Measurements from ENCODE around the gene SDSL.
A peak's percentile ranks its signal among the peaks of the same experiment; 100 is the strongest.

The SDSL gene, protein sequence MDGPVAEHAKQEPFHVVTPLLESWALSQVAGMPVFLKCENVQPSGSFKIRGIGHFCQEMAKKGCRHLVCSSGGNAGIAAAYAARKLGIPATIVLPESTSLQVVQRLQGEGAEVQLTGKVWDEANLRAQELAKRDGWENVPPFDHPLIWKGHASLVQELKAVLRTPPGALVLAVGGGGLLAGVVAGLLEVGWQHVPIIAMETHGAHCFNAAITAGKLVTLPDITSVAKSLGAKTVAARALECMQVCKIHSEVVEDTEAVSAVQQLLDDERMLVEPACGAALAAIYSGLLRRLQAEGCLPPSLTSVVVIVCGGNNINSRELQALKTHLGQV

DNA sequence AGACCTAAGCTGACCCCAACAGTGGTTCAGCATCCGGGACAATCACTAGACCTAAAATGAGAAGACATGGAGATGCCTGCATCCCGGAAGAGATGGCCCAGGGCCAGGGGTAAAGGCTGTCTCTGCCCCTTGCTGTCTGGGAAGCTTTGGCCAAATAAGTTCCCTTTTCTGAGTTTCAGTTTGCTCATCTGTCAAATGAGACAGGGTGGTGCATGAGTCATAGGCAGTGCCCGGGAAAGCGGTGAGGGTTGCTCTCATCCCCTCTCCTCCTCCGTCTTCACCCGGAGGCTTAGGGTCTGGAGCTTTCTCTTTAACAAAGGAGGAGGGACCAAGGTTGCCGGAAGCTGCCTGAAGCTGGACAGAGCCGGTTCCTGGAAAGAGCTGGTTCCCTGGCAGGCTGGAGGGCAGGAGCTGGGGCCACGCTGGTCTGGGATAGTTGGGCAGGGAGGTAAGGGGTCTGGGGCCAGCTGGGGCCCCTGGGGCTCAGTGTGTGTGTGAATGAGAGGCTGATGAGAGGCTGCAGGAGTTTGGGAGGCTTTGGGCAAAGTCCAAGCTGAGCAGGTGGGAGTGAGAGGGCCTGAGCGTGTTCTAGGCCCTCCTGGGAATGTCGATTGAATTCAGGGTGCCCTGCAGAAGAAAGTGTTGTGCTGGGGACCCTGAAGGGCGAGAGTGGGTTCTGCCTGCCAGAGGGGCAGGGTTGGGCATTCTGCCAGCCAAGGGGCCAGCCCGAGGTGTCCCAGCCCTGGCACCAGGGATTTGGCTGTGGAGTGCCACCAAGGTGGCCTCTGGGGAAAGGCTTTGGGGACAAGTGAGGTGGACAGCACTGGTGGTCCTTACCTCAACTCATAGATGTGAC, at the start of gene SDSL:
Gene SDSL, plus strand, starts transcription at position 351 of the 856 bp plus-strand sequence. CDS start 5,603 bp downstream, outside the sequence.
- peak; percentile 75 for DNase-seq (ENCODE audit: low spot score)

DNA sequence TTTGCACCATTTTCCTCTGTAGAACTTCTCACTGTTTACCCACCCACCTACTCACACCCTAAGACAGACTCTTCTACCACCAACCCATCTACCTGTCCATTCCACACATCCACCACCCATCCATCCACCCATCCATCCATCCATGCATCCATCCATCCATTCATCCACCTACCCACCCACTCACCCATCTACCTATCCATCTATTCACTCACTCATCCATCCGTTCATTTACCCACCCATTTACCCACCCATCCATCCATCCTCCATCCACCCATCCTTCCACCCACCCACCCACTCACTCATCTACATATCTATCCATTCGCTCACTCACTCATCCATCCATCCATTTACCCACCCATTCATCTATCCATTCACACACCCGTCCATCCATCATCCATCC, 48.7 kb upstream of the SDSL start:
- no peak for DNase-seq (ENCODE audit: low spot score)

- peak; percentile 62 for DNase-seq (ENCODE audit: low spot score)
Measured at GRCh38 chr12:113373969-113374368, 48.2 kb upstream of the SDSL start.

DNA sequence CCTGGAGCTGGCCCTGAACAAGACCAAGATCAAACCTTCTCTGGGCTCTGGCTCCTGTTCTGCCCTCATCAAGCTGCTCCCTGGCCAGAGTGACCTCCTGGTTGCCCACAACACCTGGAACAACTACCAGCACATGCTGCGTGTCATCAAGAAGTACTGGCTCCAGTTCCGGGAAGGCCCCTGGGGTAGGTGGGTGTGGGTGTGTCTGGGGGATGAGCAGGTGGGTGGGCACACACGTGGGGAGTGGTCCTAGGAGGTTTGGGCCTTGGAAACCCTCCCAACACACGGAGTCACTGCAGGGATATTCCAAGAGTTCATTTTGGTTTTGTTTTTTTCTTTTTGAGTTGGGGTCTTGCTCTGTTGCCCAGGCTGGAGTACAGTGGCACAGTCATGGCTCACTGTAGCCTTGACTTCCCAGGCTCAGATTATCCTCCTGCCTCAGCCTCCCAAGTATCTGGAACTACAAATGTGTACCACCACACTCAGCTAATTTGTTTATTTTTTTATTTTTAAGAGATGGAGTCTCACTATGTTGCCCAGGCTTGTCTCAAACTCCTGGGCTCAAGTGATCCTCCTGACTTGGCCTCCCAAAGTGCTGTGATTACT, 47.3 kb upstream of the SDSL start:
- no peak for DNase-seq (ENCODE audit: low spot score)

GRCh38 chr12:113378291-113378690, 43.9 kb upstream of the SDSL start:
- DNase-seq (ENCODE audit: low spot score) = no peak

DNA sequence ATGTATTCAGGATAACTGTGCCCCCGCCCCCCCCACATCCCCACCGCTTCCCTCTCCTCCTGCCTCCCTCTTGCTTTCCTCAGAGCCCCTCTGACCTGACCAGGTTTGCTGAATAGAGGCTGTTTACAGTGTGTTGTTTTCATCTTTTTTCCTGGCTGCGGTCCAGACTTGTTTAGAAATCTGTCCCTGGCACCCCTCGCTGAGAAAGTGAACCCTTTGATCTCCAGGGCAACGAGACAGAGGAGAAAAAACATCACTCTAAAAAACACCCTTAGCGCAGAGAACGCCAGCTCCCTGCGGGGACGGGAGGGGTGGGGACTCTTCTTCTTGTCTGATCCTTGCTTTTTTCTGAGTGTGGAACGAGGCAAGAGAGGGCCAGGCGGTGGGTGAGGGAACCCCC, 41.0 kb upstream of the SDSL start:
- DNase-seq (ENCODE audit: low spot score) = no peak

- DNase-seq (ENCODE audit: low spot score) = no peak
Measured at GRCh38 chr12:113382206-113382605, 40.0 kb upstream of the SDSL start.

DNA sequence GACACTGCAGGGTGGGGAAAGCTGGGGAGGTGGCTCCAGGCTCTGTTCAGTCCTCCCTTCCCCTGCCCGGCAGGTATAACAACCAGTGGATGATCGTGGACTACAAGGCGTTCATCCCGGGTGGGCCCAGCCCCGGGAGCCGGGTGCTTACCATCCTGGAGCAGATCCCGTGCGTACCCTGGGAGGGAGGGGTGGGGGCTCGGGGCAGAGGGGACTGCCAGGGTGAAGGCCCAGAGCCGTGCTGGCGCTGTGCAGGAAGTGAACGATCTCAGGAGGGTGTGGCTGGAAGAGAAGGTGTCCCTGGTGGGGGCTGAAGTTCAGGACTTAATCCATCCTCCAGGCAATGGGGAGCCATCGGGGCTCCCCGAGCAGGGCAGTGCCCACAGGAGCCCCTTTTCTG, 37.4 kb upstream of the SDSL start:
- DNase-seq (ENCODE audit: low spot score) = no peak

- no peak for DNase-seq (ENCODE audit: low spot score)
Measured at GRCh38 chr12:113385282-113385882, 36.8 kb upstream of the SDSL start.

- no peak for DNase-seq (ENCODE audit: low spot score)
Measured at GRCh38 chr12:113386866-113387566, 35.2 kb upstream of the SDSL start.

DNA sequence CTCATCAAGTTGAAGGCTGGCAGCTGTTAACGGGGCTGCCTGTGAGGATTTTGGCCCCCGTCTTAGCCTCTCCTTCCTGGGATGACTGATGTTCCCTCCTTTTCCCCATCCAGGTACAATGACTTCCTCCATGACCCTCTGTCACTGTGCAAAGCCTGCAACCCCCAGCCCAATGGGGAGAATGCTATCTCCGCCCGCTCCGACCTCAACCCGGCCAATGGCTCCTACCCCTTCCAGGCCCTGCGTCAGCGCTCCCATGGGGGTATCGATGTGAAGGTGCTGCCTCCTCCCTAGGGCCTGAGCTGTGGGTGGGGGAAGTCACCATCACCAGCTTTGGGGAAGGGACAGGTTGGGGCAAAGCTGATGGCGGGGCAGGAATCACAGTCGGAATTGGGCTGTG, 34.5 kb upstream of the SDSL start:
- no peak for DNase-seq (ENCODE audit: low spot score)

DNA sequence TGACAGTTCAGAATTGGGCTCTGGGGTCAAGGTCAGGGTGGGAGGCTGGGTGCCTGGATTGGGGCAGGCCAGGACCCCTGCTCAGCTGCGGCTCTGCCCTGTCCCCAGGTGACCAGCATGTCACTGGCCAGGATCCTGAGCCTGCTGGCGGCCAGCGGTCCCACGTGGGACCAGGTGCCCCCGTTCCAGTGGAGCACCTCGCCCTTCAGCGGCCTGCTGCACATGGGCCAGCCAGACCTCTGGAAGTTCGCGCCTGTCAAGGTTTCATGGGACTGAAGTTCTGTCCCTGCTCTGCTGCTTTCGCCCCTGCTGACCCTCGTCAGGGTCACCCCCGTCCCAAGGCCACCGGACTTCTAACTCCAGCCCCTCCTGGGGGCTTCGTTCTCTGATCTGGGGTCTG, 33.8 kb upstream of the SDSL start:
- no peak for DNase-seq (ENCODE audit: low spot score)

- no peak for DNase-seq (ENCODE audit: low spot score)
Measured at GRCh38 chr12:113390064-113391043, 31.8 kb upstream of the SDSL start.

- DNase-seq (ENCODE audit: low spot score) = no peak
Measured at GRCh38 chr12:113391145-113391544, 31.0 kb upstream of the SDSL start.

GRCh38 chr12:113391650-113392337, 30.4 kb upstream of the SDSL start:
- no peak for DNase-seq (ENCODE audit: low spot score)

GRCh38 chr12:113392520-113392919, 29.7 kb upstream of the SDSL start:
- DNase-seq (ENCODE audit: low spot score) = no peak

DNA sequence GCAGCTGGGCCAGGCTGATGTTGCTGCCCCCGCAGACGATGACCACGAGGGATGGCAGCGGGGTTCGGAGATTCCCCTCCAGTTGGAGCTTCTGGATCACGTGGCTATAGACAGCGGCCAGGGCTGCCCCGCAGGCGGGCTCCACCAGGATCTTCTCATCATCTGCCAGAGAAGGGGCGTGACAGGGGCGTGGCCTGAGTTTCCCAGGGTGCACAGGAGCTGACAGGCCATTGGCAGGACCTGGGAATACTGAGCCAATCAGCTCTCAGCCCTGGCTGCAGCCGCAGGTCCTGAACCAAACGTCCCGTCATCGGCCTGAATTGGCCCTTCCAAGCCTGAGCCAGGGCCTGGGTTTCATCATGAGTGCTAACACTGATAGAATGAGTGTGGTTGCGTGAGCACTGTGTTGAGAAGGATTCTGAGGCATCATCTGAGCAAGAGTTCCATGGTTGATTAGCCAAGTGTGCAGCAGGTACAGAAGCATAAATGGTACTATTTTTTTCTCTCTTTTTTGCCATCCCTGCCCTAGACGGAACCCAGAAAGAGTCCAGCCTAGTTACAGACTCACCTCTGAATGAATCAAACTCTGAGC, 29.1 kb upstream of the SDSL start:
- DNase-seq (ENCODE audit: low spot score) = no peak

GRCh38 chr12:113393749-113394148, 28.4 kb upstream of the SDSL start:
- DNase-seq (ENCODE audit: low spot score) = no peak

GRCh38 chr12:113395119-113395518, 27.1 kb upstream of the SDSL start:
- DNase-seq (ENCODE audit: low spot score) = no peak

- DNase-seq (ENCODE audit: low spot score) = no peak
Measured at GRCh38 chr12:113396200-113396599, 26.0 kb upstream of the SDSL start.
